IPS-18a (cell line): ENCODE measurements around the gene MS4A4A.

Source experiments
- H3K27ac ChIP-seq: one replicate; pipeline ENCODE4 v1.5.1; 2013; ENCODE audit warnings: low read length
- H3K27me3 ChIP-seq: one replicate; pipeline ENCODE4 v1.6.1; 2013; ENCODE audit warnings: mild to moderate bottlenecking, low read length; ENCODE audit not compliant: control insufficient read depth, insufficient read depth
- H3K36me3 ChIP-seq: one replicate; pipeline ENCODE4 v1.6.1; 2013; ENCODE audit warnings: low read depth, low read length; ENCODE audit not compliant: control insufficient read depth
- H3K4me1 ChIP-seq: one replicate; pipeline ENCODE4 v1.6.1; 2013; ENCODE audit warnings: low read depth, low read length; ENCODE audit not compliant: control insufficient read depth
- H3K4me3 ChIP-seq: one replicate; pipeline ENCODE4 v1.5.1; 2013; ENCODE audit warnings: low read length
- H3K9ac ChIP-seq: one replicate; pipeline ENCODE4 v1.6.1; 2013; ENCODE audit warnings: mild to moderate bottlenecking, low read length, moderate library complexity
- H3K9me3 ChIP-seq: one replicate; pipeline ENCODE4 v1.6.1; 2013; ENCODE audit warnings: low read depth, low read length; ENCODE audit not compliant: control insufficient read depth

The MS4A4A gene

DNA sequence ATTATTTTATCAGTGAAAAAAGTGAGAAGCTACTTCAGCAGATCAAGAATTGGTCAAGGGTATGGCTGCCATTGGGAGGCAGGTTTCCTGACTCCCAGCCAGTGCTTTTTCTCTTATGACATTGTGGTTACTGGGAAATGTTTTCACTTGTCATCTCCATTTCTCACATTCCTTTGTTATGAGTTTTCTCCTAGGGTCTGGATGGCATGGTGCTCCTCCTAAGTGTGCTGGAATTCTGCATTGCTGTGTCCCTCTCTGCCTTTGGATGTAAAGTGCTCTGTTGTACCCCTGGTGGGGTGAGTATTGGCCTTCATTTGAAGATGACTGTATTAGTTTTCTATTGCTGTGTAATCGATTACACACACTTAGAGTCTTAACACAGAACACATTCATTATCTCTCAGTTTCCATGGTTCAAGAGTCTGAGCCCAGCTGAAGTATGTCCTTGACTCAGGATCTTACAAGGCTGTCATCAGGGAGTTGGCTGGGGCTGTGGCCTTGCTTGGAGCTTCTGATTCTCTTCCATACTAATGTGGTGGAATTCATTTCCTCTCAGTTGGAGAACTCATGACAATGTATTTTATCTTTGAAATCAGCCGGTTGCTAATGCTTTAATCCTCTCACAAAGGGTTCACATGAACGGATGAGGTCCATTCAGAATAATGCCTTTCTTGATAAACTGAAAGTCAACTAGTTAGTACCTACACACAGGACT is 25.6 kb downstream of the MS4A4A start:
- Histone ChIP-seq H3K36me3 (no peaks in the 10 kb centered on the region), H3K4me3 (no peak overlapping the region), H3K9ac (no peak overlapping the region), H3K4me1 (no peaks in the 10 kb centered on the region), H3K27me3 (no peaks in the 10 kb centered on the region), H3K9me3 (no peaks in the 10 kb centered on the region), H3K27ac (no peak overlapping the region)

DNA sequence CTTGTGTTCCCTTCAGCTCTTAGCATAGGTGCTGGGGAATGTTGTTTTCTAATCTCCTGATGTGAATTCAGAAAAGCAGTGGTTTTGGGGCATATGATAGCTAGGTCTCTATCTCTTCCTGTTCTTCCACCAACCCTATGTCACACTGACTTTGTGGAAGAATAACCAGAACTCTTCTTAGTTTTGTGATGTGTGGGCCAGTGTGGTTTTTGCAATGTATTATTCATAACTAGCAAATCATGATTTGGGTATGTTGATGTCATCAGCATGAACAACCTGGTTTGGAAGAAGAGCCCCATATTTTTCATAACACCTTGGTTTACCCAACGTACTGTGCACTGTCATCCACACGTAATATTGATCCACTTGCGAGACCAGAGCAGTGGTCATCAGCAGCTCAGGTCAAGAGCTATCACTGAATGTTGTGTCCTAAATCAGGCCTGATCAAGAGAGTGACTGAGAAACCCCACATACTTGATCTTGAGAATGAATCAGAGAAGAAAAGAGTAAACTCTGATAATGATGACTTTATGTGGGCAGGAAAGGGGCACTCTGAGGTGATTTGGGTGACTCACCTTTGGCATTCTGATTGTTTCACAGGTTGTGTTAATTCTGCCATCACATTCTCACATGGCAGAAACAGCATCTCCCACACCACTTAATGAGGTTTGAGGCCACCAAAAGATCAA is 27.2 kb downstream of the MS4A4A start:
- Histone ChIP-seq H3K27ac (no peak overlapping the region), H3K9me3 (no peaks in the 10 kb centered on the region), H3K36me3 (no peaks in the 10 kb centered on the region), H3K4me1 (no peaks in the 10 kb centered on the region), H3K4me3 (no peak overlapping the region), H3K9ac (no peak overlapping the region), H3K27me3 (no peaks in the 10 kb centered on the region)

DNA sequence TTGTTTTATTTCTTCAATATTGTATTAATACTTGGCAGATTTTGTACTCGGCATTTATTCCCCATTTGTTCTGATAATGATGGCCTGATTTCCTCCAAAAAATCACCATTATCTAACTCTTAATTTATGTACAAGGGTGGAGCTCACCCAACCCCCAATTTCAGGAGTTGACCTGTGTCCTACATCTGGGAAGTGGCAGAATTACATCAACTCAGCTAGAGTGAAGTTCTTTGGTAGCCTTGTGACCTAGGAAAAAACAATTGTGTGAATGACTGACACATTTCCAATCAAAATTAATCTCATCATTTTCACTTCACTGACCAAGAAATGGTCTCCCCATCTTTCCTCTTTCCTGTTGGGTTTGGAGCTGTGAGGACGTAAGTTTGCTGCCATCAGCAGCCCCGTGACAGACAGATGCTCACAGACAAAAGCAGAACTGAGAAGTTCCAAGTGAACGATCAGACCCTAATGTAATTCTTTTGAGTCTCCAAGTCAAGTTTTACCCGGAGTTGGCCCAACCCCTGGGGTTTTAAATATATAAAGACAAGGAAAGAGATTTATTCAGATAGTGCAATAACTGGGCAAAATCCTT is 30.0 kb downstream of the MS4A4A start:
- H3K36me3 ChIP-seq: no peaks in the 10 kb centered on the region
- no peak overlapping the region for H3K27ac ChIP-seq
- no peak overlapping the region for H3K9ac ChIP-seq
- no peaks in the 10 kb centered on the region for H3K27me3 ChIP-seq
- no peaks in the 10 kb centered on the region for H3K4me1 ChIP-seq
- H3K4me3 ChIP-seq: no peak overlapping the region
- no peaks in the 10 kb centered on the region for H3K9me3 ChIP-seq

DNA sequence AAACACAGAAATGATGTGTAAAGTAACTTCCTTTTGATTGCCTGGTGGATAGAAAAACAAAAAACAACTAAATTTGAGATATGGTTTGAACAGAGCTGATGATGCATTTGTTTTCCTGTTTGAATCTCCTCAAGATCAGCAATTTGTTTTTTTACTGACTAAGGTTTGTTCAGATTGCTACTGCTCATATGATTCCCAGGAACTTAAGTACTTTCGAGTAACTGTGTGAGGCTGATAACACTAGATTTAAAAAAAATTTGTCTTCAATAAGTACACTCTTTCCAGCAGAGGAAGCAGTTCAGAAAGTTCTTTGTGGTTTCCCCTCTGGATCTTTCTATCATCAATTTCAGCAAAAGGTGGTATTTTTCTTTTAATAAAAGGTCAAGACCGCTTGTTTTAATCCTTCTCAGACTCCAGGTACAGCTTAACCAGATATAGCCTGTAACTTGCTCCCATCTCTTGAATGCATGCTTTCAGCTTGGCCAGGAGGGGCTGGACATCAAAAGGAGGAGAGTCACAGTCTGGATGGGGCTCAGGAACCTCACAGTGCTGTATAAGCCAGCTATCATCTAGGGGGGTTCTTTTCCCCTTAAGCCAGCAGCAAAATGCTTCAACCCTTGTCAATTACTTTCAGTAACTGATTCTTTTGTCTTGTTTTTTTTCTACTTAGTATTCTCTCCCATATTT is 34.3 kb downstream of the MS4A4A start:
- Histone ChIP-seq H3K9ac (no peak overlapping the region), H3K27ac (no peak overlapping the region), H3K36me3 (no peaks in the 10 kb centered on the region), H3K4me3 (no peak overlapping the region), H3K4me1 (no peaks in the 10 kb centered on the region), H3K9me3 (no peaks in the 10 kb centered on the region), H3K27me3 (no peaks in the 10 kb centered on the region)

DNA sequence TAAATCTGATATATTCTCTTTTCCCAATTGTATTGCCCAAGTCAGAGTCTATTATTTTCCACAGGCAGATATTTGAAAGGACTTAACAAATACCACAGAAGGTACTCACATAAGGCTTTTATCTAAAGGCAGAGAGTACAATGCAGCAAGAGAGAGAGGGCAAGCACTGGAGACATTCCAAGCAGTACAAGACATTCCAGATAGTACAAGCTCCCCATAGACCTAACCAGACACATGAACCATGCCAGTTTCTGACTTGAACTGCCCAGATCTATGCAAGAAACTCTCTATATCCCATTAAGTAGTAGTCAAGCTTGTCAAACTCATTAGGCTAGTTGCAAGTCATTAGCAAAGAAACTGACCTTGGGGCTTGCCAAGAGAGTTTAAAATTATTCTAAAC is 35.4 kb downstream of the MS4A4A start:
- no peaks in the 10 kb centered on the region for H3K27me3 ChIP-seq
- no peak overlapping the region for H3K4me3 ChIP-seq
- no peaks in the 10 kb centered on the region for H3K9me3 ChIP-seq
- H3K4me1 ChIP-seq: no peaks in the 10 kb centered on the region
- H3K27ac ChIP-seq: no peak overlapping the region
- H3K36me3 ChIP-seq: no peaks in the 10 kb centered on the region
- no peak overlapping the region for H3K9ac ChIP-seq

DNA sequence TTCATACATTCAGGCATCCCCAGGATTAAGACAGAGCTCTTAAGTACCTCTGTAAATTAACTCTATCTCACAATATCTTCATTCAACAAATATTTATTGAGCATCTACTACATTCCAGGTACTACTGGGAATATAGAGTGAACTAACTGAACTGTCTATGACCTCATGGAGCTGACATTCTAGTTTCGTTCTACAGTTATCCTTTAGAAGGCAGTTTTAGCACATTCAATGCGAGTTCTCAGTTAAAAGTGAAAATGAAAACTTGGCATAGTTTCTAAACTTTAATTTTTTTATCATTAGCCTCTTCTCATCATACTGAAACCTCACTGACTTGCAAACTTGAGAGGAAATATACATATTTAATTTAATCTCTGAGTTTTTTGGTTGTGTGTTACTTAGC is 35.9 kb downstream of the MS4A4A start:
- Histone ChIP-seq H3K9ac (no peak overlapping the region), H3K27me3 (no peaks in the 10 kb centered on the region), H3K4me3 (no peak overlapping the region), H3K4me1 (no peaks in the 10 kb centered on the region), H3K27ac (no peak overlapping the region), H3K9me3 (no peaks in the 10 kb centered on the region), H3K36me3 (no peaks in the 10 kb centered on the region)

DNA sequence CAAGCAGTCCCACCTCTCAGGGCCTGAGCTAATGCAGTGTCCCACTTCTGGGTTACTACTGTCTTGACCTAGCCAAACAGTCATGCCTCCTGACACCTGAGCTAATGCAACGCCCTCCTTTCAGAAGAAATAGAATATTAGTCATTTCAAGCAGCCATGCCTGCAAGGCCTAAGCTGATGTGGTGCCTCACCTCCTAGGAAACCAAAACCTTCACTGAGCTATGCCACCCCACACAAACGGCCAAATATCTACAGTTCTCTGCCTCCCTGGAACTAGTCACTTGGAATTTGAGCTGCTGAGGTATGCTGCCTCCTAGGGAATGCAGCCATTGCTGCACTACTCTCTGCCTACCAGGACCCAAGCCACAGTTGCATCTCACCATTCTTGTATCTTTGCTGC is 38.3 kb downstream of the MS4A4A start:
- no peaks in the 10 kb centered on the region for H3K4me1 ChIP-seq
- no peaks in the 10 kb centered on the region for H3K36me3 ChIP-seq
- H3K27me3 ChIP-seq: no peaks in the 10 kb centered on the region
- no peak overlapping the region for H3K4me3 ChIP-seq
- H3K9me3 ChIP-seq: no peaks in the 10 kb centered on the region
- no peak overlapping the region for H3K9ac ChIP-seq
- no peak overlapping the region for H3K27ac ChIP-seq

DNA sequence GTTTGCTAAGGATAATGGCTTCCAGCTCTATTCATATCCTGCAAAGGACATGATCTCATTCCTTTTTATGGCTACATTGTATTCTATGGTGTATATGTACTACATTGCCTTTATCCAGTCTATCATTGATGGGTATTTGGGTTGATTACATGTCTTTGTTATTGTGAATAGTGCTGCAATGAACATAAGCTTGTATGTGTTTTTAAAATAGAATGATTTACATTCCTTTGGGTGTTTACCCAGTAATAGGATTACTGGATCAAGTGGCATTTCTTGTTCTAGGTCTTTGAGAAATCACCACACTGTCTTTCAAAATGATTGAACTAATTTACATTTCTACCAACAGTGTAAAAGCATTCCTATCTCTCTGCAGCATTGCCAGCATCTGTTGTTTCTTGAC is 40.6 kb downstream of the MS4A4A start:
- Histone ChIP-seq H3K36me3 (no peaks in the 10 kb centered on the region), H3K4me3 (no peak overlapping the region), H3K9me3 (no peaks in the 10 kb centered on the region), H3K4me1 (no peaks in the 10 kb centered on the region), H3K9ac (no peak overlapping the region), H3K27me3 (no peaks in the 10 kb centered on the region), H3K27ac (no peak overlapping the region)

DNA sequence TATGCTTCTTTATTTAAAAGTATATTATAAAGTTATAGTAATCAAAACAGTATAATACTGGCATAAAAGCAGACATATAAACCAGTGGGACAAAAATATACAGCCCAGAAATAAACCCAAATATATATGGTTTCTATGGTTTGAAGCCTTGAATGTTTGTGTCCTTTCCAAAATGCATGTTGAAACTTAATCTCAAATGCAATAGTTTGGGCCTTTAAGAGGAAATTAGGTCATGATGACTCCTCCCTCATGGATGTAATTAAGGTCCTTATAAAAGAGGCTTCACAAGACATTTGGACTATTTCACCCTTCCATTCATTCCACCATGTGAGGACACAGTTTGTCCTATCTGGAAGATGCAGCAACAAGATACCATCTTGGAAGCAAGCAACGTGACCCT is 46.5 kb downstream of the MS4A4A start, which contains the start of gene MS4A6E:
TSS of gene MS4A6E (plus strand) at position 301 of the 400 bp plus-strand sequence. CDS start 7,641 bp downstream, outside the sequence.
- Histone ChIP-seq H3K9me3 (no peaks in the 10 kb centered on the region), H3K4me3 (no peak within 1 kb of the TSS), H3K4me1 (no peaks in the 10 kb centered on the region), H3K27ac (no peak within 1 kb of the TSS), H3K36me3 (no peaks in the 10 kb centered on the region), H3K27me3 (no peaks in the 10 kb centered on the region), H3K9ac (no peak within 1 kb of the TSS)

DNA sequence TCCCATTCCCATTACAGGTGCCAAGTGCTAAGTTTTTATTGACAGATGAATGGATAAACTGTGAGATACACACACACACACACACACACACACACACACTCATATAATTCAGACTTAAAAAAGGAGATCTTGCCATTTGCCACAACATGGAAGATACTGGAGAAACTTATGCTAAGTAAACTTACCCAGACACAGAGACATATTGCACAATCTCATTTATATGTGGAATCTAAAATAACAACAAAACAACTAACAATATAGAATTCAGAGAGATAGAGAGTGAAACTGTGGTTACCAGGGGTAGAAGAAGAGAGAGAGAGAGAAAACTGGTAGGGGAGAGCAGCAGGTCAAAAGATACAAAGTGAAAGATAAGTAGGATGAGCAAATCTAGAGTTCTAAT is 48.0 kb downstream of the MS4A4A start:
- Histone ChIP-seq H3K4me3 (no peak overlapping the region), H3K9ac (no peak overlapping the region)

DNA sequence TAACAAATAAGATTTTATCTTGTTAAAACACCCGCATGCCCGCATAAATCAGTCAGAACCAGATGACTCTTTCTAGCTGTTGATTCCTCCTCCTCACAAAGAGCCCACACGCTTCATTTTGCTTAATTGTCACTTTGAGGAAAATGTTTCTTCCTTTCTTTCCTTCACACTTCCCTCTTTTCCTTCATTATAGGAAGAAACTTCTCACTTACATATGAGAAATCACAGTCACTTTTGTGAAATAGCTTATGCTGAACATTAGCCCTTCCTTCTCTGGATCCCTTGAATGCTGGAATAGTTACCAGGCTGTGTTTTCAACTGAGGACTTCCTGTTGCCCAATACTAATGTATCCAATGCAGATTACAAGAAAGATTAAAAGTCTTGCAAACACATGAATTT is 52.4 kb downstream of the MS4A4A start:
- H3K9ac ChIP-seq: no peak overlapping the region
- H3K9me3 ChIP-seq: no peaks in the 10 kb centered on the region
- H3K27ac ChIP-seq: no peak overlapping the region
- H3K27me3 ChIP-seq: no peaks in the 10 kb centered on the region
- H3K4me1 ChIP-seq: peaks cover 3% of the 10 kb centered on the region
- H3K36me3 ChIP-seq: no peaks in the 10 kb centered on the region
- H3K4me3 ChIP-seq: no peak overlapping the region

More for the DNA sequence above, 48.0 kb downstream of the MS4A4A start:
- H3K4me1 ChIP-seq: no peaks in the 10 kb centered on the region
- H3K9me3 ChIP-seq: no peaks in the 10 kb centered on the region
- no peaks in the 10 kb centered on the region for H3K36me3 ChIP-seq
- H3K27ac ChIP-seq: no peak overlapping the region
- no peaks in the 10 kb centered on the region for H3K27me3 ChIP-seq
